H1 (cell line): ENCODE data around the gene PI4KB.
"Not testable (repeated sequence)": the region's sequence is repeated elsewhere in the genome, so short reads cannot be mapped to it uniquely, and the experiment has no call there.

Experiments used
- CEBPB ChIP-seq: IDR thresholded peaks from 2 replicates; pipeline ENCODE4 v1.6.1; 2012; ENCODE audit warnings: low read depth, low read length
- EP300 ChIP-seq, 2 experiments: IDR thresholded peaks; 1 replicate in 1 of 2; 2 replicates in 1 of 2; pipeline ENCODE4 v1.6.1; 2011 to 2012; ENCODE audit warnings: low read depth in 2 of 2, low read length in 2 of 2, mild to moderate bottlenecking in 2 of 2, borderline replicate concordance in 1 of 2, inconsistent platforms in 1 of 2, moderate library complexity in 1 of 2
- JUN ChIP-seq: IDR thresholded peaks from 2 replicates; pipeline ENCODE4 v1.6.1; 2011; ENCODE audit warnings: low read depth, mild to moderate bottlenecking, improper control_type of control experiment, low read length
- NRF1 ChIP-seq: IDR thresholded peaks from 2 replicates; pipeline ENCODE4 v1.6.1; 2011; ENCODE audit warnings: mild to moderate bottlenecking, low read depth, low read length, improper control_type of control experiment
- POLR2A ChIP-seq, 2 experiments: IDR thresholded peaks; 1 replicate in 1 of 2; 2 replicates in 1 of 2; pipeline ENCODE4 v1.6.1; 2011; ENCODE audit warnings: low read depth in 2 of 2, low read length in 2 of 2, mild to moderate bottlenecking in 2 of 2; ENCODE audit errors: control extremely low read depth in 1 of 2
- SP4 ChIP-seq: IDR thresholded peaks from 2 replicates; pipeline ENCODE4 v1.6.1; 2012; ENCODE audit warnings: low read length, inconsistent platforms
- TF ChIP-seq, protein P1 (sequence below): IDR thresholded peaks from 2 replicates; pipeline ENCODE4 v1.6.1; 2011; ENCODE audit warnings: low read length, improper control_type of control experiment
- TF ChIP-seq, protein P2 (sequence below), 3 experiments: IDR thresholded peaks; 1 replicate in 2 of 3; 2 replicates in 1 of 3; pipeline versions ENCODE4 v1.5.1 to v1.6.1; 2011; ENCODE audit warnings: low read length in 3 of 3, mild to moderate bottlenecking in 3 of 3, inconsistent platforms in 2 of 3, low read depth in 1 of 3, moderate library complexity in 1 of 3; ENCODE audit not compliant: insufficient read depth in 1 of 3; ENCODE audit errors: control extremely low read depth in 1 of 3

GRCh38 chr1:151350323-151350722, 23.1 kb upstream of the PI4KB start:
- TF ChIP-seq, protein P1, sequence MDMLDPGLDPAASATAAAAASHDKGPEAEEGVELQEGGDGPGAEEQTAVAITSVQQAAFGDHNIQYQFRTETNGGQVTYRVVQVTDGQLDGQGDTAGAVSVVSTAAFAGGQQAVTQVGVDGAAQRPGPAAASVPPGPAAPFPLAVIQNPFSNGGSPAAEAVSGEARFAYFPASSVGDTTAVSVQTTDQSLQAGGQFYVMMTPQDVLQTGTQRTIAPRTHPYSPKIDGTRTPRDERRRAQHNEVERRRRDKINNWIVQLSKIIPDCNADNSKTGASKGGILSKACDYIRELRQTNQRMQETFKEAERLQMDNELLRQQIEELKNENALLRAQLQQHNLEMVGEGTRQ = not testable (repeated sequence)
- TF ChIP-seq JUN; EP300 (IDR thresholded peaks at IDR 0.05; ENCODE audit: borderline replicate concordance in 1 of 2, low read depth in 2 of 2, low read length in 2 of 2); POLR2A (IDR thresholded peaks at IDR 0.05; ENCODE audit: control extremely low read depth in 1 of 2, low read depth in 2 of 2, low read length in 2 of 2); NRF1; SP4; CEBPB: not testable (repeated sequence)
- TF ChIP-seq, protein P2, sequence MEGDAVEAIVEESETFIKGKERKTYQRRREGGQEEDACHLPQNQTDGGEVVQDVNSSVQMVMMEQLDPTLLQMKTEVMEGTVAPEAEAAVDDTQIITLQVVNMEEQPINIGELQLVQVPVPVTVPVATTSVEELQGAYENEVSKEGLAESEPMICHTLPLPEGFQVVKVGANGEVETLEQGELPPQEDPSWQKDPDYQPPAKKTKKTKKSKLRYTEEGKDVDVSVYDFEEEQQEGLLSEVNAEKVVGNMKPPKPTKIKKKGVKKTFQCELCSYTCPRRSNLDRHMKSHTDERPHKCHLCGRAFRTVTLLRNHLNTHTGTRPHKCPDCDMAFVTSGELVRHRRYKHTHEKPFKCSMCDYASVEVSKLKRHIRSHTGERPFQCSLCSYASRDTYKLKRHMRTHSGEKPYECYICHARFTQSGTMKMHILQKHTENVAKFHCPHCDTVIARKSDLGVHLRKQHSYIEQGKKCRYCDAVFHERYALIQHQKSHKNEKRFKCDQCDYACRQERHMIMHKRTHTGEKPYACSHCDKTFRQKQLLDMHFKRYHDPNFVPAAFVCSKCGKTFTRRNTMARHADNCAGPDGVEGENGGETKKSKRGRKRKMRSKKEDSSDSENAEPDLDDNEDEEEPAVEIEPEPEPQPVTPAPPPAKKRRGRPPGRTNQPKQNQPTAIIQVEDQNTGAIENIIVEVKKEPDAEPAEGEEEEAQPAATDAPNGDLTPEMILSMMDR (IDR thresholded peaks at IDR 0.05; ENCODE audit: control extremely low read depth in 1 of 3, insufficient read depth in 1 of 3, low read depth in 1 of 3, low read length in 3 of 3) = not testable (repeated sequence)
